ENCODE measurements around the gene OR2V1. TPM values are rescaled to one million over a fixed set of nuclear protein-coding genes. Genes with fewer than 3 reads are reported as not detected.
"Not testable (repeated sequence)": the region's sequence is repeated elsewhere in the genome, so short reads cannot be mapped to it uniquely, and the experiment has no call there.

Gene OR2V1
- total RNA-seq, 2 experiments from 2014 or later: not detected

DNA sequence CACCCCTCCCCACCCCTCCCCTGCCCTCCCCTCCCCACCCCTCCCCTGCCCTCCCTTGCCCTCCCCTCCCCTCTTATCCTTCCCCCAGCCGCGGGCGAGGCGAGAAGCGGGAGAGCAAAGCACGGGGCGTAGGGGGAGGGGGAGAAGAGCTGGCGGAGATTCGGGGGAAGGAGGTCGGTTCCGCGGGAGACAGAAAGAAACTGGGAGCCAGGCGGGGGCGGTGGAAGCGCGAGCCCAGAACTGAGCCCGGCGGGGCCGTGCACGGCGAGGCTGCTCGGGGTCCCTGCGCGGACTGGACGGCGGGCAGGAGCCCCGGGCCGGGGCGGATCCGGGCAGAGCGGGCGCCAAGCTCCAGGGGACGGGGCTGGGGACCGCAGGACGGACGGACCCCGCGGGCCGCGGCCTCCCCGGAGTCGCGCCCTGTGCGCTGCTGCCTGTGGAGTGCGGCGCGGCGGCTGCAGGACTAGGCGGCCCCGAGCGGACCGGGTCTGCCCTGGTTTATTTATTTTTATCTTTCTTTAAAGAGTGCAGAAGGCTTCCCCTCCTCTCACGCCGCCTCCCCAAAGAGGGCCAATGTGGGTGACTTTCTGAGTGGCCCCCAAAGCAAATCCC, 29.8 kb downstream of the OR2V1 start:
- CTCF ChIA-PET, POLR2A ChIA-PET: not testable (repeated sequence)

DNA sequence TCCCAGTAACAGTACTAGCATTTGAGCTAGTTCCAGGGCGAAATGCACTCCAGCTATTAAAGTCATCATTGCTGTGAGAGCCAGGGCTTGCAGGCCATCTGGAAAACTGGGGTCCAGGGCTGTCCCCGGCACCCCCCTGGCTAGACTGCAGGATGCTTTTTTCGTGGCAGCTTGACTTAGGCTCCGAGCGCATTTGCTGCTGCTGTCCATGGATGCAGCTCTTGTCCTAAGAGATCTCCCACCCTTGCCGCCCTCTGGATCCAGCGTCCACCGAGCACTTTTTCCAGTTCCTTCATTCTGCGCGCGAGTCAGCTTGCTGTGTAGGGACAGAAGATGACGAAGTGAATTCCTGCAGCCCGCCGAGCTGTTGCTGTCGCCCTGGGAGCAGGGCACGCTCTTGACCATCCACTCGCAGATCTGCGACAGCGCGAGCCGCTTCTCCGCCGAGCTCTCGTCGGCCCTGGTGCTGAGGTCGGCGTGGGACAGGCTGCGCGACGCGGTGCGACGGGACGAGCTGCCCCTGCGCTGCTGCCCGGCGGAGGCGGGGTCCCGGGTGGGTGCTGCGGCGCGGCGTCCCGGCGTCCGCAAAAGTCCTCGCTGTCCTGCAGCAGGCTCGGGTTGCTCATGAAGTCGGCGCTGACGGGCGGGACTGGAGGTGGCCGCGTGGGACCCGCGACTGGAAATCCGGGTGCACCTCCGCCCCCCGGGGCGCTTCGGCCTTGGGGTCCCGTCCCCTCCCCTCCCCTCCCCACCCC, 30.7 kb downstream of the OR2V1 start:
- no peak overlapping the region for H3K27ac Mint-ChIP-seq
- CTCF ChIA-PET: interaction anchor here (1.4 kb wide), 1 partner anchor 73 kb away, joined by 5 read pairs; no protein-coding TSS in a partner anchor

More for the DNA sequence above, 29.8 kb downstream of the OR2V1 start:
- not testable (repeated sequence) for DNase-seq; H3K27ac Mint-ChIP-seq; H3K4me1 Mint-ChIP-seq; H3K36me3 Mint-ChIP-seq (ENCODE audit: low read depth); H3K9me3 Mint-ChIP-seq; H3K4me3 Mint-ChIP-seq
- peaks cover 38% of the 10 kb centered on the region for H3K27me3 Mint-ChIP-seq

DNA sequence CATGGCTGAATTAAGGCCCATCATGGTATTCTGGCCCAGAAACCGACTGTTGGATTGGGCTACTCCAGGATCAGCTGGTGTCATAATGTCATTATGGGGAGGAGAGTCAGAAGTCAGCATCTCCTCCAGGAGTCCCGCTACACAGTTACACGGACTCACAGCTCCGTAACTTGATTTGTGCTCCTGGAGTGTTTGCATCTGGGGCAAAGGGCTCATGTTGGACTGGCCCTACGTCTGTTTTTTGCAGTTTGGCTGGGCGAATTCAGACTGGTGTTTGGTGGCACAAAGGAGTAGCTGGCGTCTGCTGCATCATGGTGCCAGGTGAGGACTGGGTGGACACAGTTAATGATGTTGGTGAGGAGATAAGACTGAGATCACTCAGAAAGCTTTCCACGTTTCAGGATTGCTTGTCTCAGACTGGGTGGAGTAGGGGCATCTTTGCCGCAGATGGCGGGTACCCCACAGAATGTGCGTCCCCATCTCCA, 31.3 kb downstream of the OR2V1 start:
- peaks cover 31% of the 10 kb centered on the region for H3K27me3 Mint-ChIP-seq
- H3K27ac Mint-ChIP-seq: no peak overlapping the region
- no peak for DNase-seq
- H3K4me3 Mint-ChIP-seq: no peak overlapping the region
- CTCF ChIA-PET: interaction anchor here (1.4 kb wide), 1 partner anchor 73 kb away, joined by 5 read pairs; no protein-coding TSS in a partner anchor
- no peaks in the 10 kb centered on the region for H3K9me3 Mint-ChIP-seq
- peaks cover 3% of the 10 kb centered on the region for H3K36me3 Mint-ChIP-seq (ENCODE audit: low read depth)
- POLR2A ChIA-PET: interaction anchor here (1.0 to 1.2 kb wide), 2 partner anchors 85 to 269 kb away, joined by 3 to 4 read pairs; no protein-coding TSS in a partner anchor
- peaks cover 7% of the 10 kb centered on the region for H3K4me1 Mint-ChIP-seq

More for the DNA sequence above, 30.7 kb downstream of the OR2V1 start:
- Mint-ChIP-seq H3K4me1 (peaks cover 7% of the 10 kb centered on the region), H3K27me3 (peaks cover 31% of the 10 kb centered on the region), H3K36me3 (ENCODE audit: low read depth) (peaks cover 3% of the 10 kb centered on the region), H3K4me3 (no peak overlapping the region), H3K9me3 (no peaks in the 10 kb centered on the region)
- POLR2A ChIA-PET: interaction anchor here (1.0 to 1.2 kb wide), 2 partner anchors 84 to 270 kb away, joined by 3 to 4 read pairs; no protein-coding TSS in a partner anchor
- no peak for DNase-seq

DNA sequence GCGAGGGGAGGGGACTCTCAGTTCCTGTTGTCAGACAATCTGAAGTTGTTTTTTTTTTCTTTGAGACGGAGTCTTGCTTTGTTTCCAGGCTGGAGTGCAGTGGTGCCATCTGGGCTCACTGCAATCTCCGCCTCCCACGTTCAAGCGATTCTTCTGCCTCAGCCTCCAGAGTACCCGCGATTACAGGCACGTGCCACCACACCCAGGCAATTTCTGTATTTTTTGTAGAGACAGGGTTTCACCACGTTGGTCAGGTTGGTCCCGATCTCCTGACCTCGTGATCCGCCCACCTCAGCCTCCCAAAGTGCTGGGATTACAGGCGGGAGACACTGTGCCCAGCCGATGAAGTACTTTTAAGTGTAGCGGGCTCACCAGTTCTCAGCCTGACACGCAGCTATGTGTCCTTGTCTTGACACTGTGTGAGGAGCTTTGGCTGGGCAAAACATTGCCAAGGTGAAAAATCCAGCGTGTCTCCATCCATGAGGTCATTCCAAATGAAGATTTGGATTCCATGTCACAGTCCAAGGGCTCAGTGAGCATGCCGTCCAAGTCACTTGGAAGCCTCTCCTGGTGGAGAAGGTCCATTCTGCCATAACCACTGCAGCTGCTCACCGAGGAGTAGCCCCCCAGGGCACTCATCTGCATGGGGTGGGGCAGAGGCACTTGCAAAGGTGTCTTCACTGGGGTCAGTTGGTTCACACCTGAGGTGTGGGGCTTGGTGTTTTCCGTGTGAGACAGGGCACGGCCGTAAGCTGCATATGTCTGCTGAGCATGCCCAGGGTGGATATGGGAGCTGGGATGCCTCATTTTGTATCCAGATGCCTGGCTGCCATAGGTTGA, 32.0 kb downstream of the OR2V1 start:
- CTCF ChIA-PET: interaction anchor here (1.4 kb wide), 1 partner anchor 74 kb away, joined by 5 read pairs; no protein-coding TSS in a partner anchor
- Mint-ChIP-seq H3K4me3 (no peak overlapping the region), H3K36me3 (ENCODE audit: low read depth) (peaks cover 3% of the 10 kb centered on the region), H3K27me3 (peaks cover 24% of the 10 kb centered on the region), H3K4me1 (peaks cover 3% of the 10 kb centered on the region), H3K9me3 (no peaks in the 10 kb centered on the region), H3K27ac (no peak overlapping the region)
- DNase-seq: no peak
- POLR2A ChIA-PET: interaction anchor here (1.0 to 1.2 kb wide), 2 partner anchors 85 to 268 kb away, joined by 3 to 4 read pairs; no protein-coding TSS in a partner anchor

DNA sequence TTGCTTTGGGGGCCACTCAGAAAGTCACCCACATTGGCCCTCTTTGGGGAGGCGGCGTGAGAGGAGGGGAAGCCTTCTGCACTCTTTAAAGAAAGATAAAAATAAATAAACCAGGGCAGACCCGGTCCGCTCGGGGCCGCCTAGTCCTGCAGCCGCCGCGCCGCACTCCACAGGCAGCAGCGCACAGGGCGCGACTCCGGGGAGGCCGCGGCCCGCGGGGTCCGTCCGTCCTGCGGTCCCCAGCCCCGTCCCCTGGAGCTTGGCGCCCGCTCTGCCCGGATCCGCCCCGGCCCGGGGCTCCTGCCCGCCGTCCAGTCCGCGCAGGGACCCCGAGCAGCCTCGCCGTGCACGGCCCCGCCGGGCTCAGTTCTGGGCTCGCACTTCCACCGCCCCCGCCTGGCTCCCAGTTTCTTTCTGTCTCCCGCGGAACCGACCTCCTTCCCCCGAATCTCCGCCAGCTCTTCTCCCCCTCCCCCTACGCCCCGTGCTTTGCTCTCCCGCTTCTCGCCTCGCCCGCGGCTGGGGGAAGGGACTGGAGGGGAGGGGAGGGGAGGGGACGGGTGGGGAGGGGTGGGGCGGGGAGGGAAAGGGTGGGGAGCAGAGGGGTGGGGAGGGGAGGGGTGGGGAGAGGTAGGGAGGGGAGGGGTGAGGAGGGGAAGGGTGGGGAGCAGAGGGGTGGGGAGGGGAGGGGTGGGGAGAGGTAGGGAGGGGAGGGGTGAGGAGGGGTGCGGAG, 33.0 kb downstream of the OR2V1 start:
- POLR2A ChIA-PET; H3K4me1 Mint-ChIP-seq; CTCF ChIA-PET; H3K27ac Mint-ChIP-seq; DNase-seq; H3K9me3 Mint-ChIP-seq; H3K36me3 Mint-ChIP-seq (ENCODE audit: low read depth); H3K4me3 Mint-ChIP-seq: not testable (repeated sequence)
- peaks cover 26% of the 10 kb centered on the region for H3K27me3 Mint-ChIP-seq

DNA sequence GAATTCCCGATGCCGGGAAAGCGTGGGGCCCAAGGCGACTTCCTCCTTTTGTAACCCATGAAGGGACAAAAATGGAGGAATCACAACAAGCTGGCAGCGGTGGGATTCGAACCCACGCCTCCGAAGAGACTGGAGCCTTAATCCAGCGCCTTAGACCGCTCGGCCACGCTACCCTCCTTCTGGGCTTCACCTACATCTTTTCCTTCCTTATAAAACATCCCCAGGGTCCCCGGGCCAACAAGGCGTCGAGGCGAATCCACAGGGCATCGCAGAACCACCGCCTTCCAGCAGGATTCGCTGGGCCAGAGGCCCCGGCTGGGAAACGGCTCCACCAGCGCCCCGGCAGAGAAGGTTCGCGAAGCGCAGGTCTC, 33.6 kb downstream of the OR2V1 start:
- H3K4me1 Mint-ChIP-seq; CTCF ChIA-PET; H3K4me3 Mint-ChIP-seq; H3K36me3 Mint-ChIP-seq (ENCODE audit: low read depth); POLR2A ChIA-PET; H3K9me3 Mint-ChIP-seq; DNase-seq; H3K27ac Mint-ChIP-seq: not testable (repeated sequence)
- H3K27me3 Mint-ChIP-seq: peaks cover 28% of the 10 kb centered on the region

DNA sequence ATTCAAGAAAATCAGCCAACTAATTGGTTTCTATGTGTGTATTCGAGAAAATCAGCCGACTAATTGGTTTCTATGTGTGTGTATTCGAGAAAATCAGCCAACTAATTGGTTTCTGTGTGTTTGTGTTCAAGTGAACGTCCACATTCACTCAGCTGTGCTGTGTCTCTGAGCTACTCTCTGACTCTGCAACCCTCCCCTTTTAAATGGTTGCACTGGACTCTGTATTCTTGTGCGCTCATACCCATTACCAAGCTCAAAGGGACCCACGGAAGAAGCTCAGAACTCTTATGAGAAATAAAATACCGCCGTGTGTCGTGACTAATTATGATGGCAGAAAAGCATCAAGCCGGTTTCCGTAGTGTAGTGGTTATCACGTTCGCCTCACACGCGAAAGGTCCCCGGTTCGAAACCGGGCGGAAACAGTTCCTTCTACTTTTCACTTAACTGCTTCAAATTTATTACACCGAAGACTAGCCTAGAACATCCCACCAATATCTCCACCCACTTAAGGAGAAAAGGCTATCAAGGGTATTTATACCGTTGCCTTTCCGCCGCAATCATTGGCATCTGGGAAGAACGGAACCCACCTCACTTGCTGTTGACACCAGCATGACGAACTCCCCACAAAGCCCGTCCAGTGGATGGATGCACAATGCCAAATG, 34.1 kb downstream of the OR2V1 start:
- H3K4me1 Mint-ChIP-seq; DNase-seq; H3K4me3 Mint-ChIP-seq; H3K9me3 Mint-ChIP-seq; H3K27ac Mint-ChIP-seq; POLR2A ChIA-PET; H3K36me3 Mint-ChIP-seq (ENCODE audit: low read depth); CTCF ChIA-PET: not testable (repeated sequence)
- H3K27me3 Mint-ChIP-seq: peaks cover 29% of the 10 kb centered on the region

DNA sequence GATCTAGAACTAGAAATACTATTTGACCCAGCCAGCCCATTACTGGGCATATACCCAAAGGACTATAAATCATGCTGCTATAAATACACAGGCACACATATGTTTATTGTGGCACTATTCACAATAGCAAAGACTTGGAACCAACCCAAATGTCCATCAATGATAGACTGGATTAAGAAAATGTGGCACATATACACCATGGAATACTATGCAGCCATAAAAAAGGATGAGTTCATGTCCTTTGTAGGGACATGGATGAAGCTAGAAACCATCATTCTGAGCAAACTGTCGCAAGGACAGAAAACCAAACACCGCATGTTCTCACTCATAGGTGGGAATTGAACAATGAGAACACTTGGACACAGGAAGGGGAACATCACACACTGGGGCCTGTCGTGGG, 35.8 kb downstream of the OR2V1 start:
- POLR2A ChIA-PET; CTCF ChIA-PET; DNase-seq; H3K36me3 Mint-ChIP-seq (ENCODE audit: low read depth); H3K27ac Mint-ChIP-seq; H3K9me3 Mint-ChIP-seq; H3K4me3 Mint-ChIP-seq; H3K4me1 Mint-ChIP-seq: not testable (repeated sequence)
- peaks cover 26% of the 10 kb centered on the region for H3K27me3 Mint-ChIP-seq

DNA sequence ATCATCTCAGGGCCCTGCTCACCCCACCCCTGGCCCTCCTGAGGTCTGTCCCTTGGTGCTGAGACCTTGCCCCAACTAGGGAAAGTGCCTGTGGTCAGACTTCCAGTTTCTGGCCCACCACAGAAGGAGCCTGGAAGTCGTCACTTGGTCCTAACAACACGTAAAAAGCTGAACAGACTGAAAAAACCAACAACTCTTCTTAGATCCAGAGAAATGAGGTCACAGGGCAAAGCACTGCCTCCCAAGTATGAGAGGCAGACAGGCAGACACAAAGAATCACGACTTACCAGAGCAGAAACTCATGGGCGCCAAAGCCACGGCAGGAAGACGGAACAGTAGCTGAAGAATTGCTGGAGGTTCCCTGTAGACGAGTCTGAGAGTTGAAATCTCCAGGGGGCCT, 38.5 kb downstream of the OR2V1 start:
- DNase-seq: no peak
- no peaks in the 10 kb centered on the region for H3K4me1 Mint-ChIP-seq
- no peaks in the 10 kb centered on the region for H3K9me3 Mint-ChIP-seq
- peaks cover 12% of the 10 kb centered on the region for H3K27me3 Mint-ChIP-seq
- no peak overlapping the region for H3K27ac Mint-ChIP-seq
- POLR2A ChIA-PET: no interaction called here
- H3K4me3 Mint-ChIP-seq: no peak overlapping the region
- no peaks in the 10 kb centered on the region for H3K36me3 Mint-ChIP-seq (ENCODE audit: low read depth)
- CTCF ChIA-PET: no interaction called here

DNA sequence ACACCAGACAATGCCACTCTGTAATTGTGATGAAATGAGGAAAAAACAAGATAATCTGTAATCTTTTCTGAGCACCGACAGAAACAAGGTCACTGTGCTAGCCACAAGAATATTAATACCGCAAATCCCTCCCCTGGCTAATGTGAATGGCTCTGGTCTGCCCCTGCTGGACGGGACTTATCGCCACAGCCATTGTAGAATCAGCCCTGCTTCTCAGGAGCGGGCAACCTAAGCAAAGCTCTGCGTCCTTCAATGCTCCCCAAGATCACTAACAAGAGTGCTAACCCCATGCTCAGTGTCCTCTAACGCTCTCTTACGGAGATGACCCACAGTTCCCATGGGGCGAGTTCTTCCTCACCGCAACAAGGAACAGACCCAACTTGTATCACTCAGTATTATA, 42.7 kb downstream of the OR2V1 start:
- Mint-ChIP-seq H3K27ac (no peak overlapping the region), H3K9me3 (no peaks in the 10 kb centered on the region), H3K27me3 (peaks cover 30% of the 10 kb centered on the region), H3K36me3 (ENCODE audit: low read depth) (no peaks in the 10 kb centered on the region), H3K4me3 (no peak overlapping the region), H3K4me1 (no peaks in the 10 kb centered on the region)
- POLR2A ChIA-PET: no interaction called here
- CTCF ChIA-PET: no interaction called here
- no peak for DNase-seq

DNA sequence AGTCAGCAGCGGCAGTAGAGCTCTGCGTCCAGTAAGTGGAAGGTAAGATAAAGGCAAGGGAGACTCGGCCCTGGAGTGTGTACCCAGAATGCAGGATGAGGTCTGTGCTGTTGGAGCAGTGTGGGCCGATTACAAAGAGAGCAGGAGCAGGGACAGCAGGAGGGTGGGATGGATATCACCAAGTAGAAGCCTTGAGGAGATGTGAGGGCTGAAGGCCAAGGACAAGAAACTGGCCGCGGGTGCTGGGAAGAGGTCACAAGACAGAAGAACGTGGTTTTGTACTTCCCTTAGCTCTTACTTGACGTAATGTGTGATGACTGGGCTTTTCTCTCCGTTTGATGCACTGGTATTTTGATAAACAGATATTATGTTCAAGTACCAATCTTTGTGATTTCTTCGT, 43.7 kb downstream of the OR2V1 start:
- POLR2A ChIA-PET: no interaction called here
- no peak for DNase-seq
- peaks cover 27% of the 10 kb centered on the region for H3K27me3 Mint-ChIP-seq
- H3K9me3 Mint-ChIP-seq: no peaks in the 10 kb centered on the region
- H3K4me3 Mint-ChIP-seq: no peak overlapping the region
- CTCF ChIA-PET: interaction anchor here (1.2 kb wide), 1 partner anchor 22 kb away, joined by 4 read pairs; no protein-coding TSS in a partner anchor
- H3K27ac Mint-ChIP-seq: no peak overlapping the region
- no peaks in the 10 kb centered on the region for H3K36me3 Mint-ChIP-seq (ENCODE audit: low read depth)
- H3K4me1 Mint-ChIP-seq: no peaks in the 10 kb centered on the region

DNA sequence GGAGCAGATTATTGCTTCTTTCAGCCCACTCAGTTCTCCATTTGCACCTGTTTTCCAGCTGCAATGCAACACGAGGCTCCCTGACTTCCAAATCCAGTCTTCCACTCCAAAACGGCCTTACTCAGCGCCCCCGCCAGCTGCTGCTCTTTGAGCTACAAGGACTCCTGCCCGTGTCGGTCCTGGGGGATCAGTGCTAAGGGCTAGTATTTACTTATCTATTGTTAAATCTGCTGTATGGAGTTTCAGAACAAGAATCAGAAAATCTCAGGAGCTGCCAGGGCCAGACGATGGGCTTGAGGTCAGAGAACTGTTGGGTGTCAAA, 44.1 kb downstream of the OR2V1 start:
- POLR2A ChIA-PET: no interaction called here
- CTCF ChIA-PET: interaction anchor here (1.2 kb wide), 1 partner anchor 22 kb away, joined by 4 read pairs; no protein-coding TSS in a partner anchor
- peaks cover 27% of the 10 kb centered on the region for H3K27me3 Mint-ChIP-seq
- no peak for DNase-seq
- H3K4me1 Mint-ChIP-seq: no peaks in the 10 kb centered on the region
- no peaks in the 10 kb centered on the region for H3K9me3 Mint-ChIP-seq
- no peak overlapping the region for H3K4me3 Mint-ChIP-seq
- H3K27ac Mint-ChIP-seq: no peak overlapping the region
- H3K36me3 Mint-ChIP-seq (ENCODE audit: low read depth): no peaks in the 10 kb centered on the region
